ENCODE measurements around the gene HS3ST5. TPM values are rescaled to one million over a fixed set of nuclear protein-coding genes. Genes with fewer than 3 reads are reported as not detected.
"Not testable (repeated sequence)": the region's sequence is repeated elsewhere in the genome, so short reads cannot be mapped to it uniquely, and the experiment has no call there.

Gene HS3ST5
- total RNA-seq, 1 donor from 2014 or later, result 0.26 TPM

DNA sequence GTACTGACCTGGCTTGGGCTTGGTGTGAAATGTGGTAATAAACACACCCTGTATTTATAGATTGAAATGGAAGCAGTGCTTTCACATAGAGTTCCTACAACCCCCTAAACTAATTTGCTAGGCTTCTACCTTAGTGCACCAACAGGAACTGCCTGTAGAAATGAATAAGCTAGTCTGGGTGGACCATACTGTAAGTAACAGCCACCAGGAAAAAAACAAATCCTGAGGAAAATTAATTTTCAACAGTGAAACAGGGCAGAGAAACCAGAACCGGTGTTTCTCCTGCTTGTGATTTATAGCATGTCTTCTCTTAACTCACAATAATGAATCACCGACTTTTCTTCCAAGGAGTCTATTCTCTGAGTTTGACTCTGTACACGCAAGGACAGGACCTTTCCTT, 187.1 kb downstream of the HS3ST5 start:
- no peak for DNase-seq (ENCODE audit: low spot score)

DNA sequence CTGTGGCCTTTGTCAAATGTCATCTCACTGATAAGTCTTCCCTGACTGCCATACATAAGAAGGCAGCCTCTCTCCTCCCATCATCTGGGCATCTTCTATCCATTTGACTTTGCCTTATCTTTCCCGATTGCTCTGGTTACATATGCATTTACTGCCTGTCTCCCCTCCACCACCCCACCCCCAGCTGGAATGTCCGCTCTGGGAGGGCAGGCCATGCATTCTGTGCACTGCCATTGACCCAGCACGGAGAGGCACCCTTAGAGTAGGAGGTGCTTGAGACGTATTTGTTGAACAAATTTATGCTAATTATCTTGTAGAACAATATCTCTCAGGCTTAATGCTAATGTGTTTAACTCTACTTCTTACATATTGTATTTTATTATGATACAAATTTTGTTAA, 188.0 kb downstream of the HS3ST5 start:
- no peak for DNase-seq (ENCODE audit: low spot score)

- DNase-seq (ENCODE audit: low spot score), result no peak
These were observed 189.4 kb downstream of the HS3ST5 start for GRCh38 chr6:114153448-114153847.

GRCh38 chr6:114151064-114151690, 191.6 kb downstream of the HS3ST5 start:
- DNase-seq (ENCODE audit: low spot score), result no peak

DNA sequence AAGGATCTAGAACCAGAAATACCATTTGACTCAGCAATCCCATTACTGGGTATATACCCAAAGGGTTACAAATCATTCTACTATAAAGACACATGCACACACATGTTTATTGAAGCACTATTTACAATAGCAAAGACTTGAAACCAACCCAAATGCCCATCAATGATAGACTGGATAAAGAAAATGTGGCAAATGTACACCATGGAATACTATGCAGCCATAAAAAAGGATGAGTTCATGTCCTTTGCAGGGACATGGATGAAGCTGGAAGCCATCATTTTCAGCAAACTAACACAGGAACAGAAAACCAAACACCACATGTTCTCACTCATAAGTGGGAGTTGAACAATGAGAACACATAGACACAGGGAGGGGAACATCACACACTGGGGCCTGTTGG, 193.6 kb downstream of the HS3ST5 start:
- DNase-seq (ENCODE audit: low spot score), result not testable (repeated sequence)

DNA sequence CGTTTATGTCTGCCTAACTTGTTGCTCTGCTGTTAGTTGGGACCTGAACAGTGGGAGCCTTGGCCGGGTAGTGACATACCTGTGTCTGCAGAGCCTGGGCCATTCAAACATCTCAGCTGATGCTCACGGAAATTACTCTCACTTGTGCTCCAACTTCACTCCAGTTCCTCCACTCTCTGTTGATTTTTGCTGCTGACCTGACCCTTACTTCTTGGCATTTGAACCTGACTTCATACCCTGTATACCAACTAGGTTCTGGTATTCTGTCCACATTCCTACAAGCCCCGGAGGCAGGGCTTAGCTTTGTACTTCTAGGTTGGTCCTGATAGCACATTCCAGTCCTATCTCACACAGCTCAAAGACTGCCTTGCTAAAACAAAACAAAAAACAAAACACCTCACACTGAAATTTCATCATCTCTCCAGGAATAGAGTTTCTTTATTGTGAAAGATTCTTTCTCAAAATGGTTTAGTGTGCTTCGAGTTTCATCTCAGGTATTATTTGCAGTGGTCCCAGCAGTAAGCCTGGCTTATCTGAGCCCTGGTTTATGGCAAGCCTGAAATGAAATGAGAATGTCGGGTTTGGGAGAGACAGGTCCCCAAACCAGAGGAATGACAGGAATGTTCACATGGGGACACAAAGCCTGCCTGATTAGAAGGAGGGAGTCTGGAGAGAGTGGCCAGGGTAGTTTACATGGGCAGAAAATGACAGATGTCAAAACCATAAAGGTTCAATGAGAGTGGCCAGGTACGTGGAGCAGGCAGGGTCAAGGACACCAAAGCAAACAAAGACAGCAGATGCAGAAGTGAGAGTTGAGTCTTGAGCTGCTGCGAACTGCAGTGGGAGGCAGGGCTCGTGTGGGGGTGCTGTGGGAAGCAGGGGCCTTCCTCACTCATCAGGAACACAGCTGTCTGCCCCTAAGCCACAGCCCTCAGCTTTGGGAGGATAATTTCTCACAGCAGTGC, 197.7 kb downstream of the HS3ST5 start:
- DNase-seq (ENCODE audit: low spot score), result no peak

- DNase-seq (ENCODE audit: low spot score), result no peak
These were observed 200.6 kb downstream of the HS3ST5 start for GRCh38 chr6:114142258-114142657.

DNA sequence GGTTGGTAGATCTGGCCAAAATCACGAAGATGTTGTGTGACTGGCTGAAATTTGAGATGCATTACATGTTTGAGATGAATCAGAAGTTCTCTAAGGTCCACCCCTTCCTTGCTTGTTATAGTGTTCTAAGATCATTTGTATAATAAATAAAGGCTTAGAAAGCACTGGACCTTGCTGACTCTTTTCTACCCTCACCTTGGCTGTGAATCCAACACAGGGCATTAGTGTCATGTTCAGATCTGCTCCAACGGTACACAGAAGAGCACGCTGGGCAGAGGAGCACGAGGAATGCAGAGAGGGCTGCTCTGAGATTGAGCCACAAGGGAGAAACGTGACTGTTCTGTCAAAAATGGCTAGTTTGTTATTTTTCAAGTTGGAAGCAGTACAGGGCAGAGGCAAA, 202.4 kb downstream of the HS3ST5 start:
- DNase-seq (ENCODE audit: low spot score), result no peak

DNA sequence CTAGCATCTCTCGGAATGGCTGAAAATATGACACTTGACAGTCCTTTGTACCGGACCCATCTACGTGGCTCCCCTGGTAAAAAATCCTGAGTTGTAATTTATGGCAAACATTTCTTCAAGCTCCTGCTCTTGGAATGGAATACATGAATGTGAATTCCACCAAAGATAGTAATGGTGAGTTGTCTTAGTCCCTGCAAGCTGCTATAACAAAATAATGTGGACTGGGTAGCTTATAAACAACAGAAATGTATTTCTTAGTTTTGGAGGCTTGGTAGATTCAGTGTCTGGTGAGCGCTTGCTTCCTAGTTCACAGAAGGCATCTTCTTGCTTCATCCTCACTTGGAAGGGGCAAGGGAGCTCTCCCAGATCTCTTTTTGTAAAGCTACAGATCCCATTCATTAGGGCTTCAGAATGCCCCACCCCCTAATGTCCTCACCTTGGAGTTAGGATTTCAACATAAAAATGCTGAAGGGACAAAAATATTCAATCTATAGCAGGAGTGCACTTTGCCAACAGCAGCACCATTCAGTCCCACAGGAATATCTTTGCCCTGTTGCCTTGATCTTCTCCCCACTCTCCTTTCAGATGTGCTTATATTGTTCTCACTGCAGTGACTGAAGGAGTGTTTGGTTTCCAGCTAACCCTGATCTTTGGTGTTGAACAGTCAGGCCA, 204.1 kb downstream of the HS3ST5 start:
- no peak for DNase-seq (ENCODE audit: low spot score)

DNA sequence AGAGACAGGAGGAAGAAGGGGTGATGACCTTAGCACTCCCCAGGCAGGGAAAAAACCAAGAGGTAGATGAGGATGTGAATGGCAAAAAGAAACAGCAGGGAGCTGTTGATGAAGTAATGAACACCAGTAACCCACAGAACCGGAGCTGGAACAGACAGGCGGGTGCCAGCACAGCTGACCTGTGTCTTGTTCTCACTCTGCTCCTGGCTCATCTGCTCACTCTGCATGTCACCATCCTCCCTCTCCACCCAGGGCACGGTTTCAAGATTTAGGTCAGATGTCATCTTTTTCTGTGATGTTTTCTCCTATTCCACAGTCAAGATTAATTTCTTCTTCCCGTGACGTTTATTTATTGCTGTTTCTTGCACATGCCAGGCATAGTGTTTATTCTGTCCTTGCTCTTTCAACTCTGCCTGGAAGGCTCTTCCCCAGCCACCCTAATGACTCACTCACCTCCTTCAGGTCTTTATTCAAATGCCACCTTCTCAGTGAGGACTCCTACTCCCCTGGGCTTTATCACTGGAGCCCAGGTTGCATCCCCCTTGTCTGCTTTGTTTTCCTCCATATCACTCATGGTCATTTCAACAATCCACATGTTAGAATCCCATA, 207.4 kb downstream of the HS3ST5 start:
- no peak for DNase-seq (ENCODE audit: low spot score)

GRCh38 chr6:114133816-114134215, 209.0 kb downstream of the HS3ST5 start:
- no peak for DNase-seq (ENCODE audit: low spot score)

DNA sequence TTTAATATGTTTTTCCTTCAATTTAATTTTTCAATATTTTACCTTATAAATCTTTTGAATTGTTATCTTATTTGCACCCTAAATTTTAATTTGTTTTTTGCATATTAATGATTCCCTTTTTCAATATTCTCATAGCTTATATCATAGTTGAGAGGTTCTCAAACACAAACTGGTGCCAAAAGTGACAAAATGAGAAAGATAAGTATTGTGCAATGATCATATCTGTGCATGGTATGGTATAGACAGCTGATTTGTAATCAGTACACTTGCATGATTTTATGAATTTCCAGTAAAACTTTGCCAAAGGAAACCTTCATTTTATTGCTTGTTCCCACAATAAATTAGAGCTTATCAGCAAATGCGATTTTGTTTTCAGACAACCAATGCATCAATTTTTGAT, 210.9 kb downstream of the HS3ST5 start:
- DNase-seq (ENCODE audit: low spot score), result no peak

- no peak for DNase-seq (ENCODE audit: low spot score)
These were observed 217.2 kb downstream of the HS3ST5 start for GRCh38 chr6:114125576-114125975.

- DNase-seq (ENCODE audit: low spot score), result no peak
These were observed 220.7 kb downstream of the HS3ST5 start for GRCh38 chr6:114121913-114122662.

- no peak for DNase-seq (ENCODE audit: low spot score)
These were observed 223.8 kb downstream of the HS3ST5 start for GRCh38 chr6:114119056-114119455.

DNA sequence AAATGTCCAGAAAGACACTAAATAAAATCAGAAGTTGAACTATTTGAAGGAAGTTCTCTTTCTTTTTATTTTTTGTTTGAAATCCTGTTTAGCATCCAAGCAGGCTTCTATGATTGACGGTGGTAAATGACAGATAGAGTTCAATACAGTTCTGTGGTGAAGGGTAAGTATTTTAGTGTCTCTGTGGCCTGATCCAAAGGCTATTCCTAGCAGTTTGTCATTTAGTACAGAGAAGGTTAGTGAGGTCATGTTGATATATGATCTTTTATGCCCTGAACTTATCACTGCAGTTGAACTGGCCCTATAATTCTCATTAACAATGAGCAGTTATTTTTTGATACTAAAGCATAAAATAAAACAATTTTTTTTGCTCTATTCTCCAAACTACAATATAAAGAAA, 227.2 kb downstream of the HS3ST5 start:
- no peak for DNase-seq (ENCODE audit: low spot score)

GRCh38 chr6:114108119-114109002, 234.5 kb downstream of the HS3ST5 start:
- peak; percentile 44 for DNase-seq (ENCODE audit: low spot score)

- no peak for DNase-seq (ENCODE audit: low spot score)
These were observed 236.8 kb downstream of the HS3ST5 start for GRCh38 chr6:114106020-114106419.

DNA sequence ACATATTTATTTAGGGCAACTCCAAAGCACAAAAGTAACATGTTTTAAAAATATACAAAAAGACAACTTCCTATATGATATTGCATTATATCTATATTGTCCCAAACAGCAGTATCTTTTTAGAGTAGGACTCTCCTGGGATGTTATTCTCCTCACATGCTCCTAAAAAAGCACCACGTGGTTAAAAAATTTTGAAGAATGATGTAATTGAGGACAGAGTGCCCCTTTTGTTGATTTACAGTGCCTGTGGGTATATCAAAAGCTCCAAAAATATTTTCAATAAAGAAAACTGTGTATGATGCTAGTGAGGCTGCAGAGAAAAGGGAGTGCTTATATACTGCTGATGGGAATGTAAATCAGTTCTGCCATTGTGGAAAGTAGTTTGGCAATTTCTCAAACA, 241.6 kb downstream of the HS3ST5 start:
- DNase-seq (ENCODE audit: low spot score), result no peak

DNA sequence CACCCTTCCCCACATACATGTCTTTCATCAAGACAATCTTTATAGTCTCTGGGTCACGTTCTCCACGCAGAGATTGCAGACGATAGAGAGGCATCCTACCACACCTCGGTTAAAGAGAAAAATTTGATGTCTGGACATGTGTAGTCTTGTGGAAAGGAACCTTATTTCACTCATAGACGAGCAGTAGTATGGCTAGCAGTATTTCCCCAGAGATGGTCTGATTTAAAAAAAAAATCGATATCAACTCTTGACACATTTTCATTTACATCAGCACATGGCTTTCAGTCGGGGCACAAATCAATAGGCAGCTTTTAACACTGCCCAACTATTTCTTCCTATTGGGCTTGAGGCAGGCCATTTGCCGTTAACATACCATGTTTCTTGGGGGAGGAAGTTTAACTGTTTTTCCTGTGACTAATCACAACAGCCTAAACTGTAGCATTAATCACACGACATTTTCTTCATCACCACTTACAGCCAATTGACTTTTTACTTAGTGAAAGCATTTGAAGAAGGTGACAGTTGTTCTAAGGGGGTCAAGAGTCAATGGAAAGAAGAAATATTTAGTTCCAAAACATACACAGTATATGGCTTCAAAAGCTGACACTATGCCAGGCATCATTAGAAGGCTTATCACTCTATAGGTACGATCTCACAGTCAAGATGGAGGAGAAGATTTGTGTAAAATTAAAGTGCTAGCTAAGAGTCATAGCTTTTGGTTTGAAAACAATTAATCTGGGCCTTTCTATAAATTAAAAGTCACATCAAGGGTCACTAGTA, 242.4 kb downstream of the HS3ST5 start:
- no peak for DNase-seq (ENCODE audit: low spot score)

Measured in mucosa of gallbladder (tissue), 1 donor.